ENCODE data around the gene TMBIM1. TPM values are rescaled to one million over a fixed set of nuclear protein-coding genes. Genes with fewer than 3 reads are reported as not detected.

Gene TMBIM1
- total and polyA plus RNA-seq, 8 donors, result 56.6 to 196 (median 159) TPM

DNA sequence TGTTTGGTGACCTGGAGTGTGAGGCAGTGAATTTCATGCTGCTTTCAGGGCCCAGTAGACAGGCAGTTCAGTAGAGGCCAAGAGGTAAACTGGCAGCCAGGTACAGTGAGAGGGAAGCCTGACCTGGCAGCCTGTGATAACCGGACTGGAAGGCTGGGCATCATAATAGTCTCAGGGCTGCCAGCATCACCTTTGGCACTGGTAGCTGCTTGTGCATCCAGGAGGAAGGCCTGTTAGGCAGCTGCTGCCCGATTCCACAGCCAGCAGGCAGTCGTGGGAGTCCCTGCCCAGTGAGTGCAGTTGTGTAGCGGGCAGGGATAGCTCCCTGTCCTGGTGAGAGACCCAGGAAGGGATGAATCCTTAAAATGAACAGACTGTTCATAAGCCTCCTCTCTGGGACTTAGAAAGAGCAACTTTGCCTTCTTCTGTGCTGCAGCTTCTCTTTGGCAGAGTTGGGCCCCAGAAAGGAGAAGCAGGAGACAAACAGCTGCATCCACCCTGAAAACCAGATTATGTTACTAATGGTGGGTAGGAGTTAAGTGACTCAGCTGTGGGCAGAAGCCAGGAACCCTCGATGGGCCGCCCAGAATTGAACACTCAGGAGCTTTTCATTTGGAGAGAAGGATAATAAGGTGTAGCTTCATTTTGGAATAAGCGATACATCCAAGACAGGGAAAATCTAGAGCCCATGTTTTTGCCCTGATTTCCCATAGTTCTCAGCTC, 39.6 kb downstream of the TMBIM1 start:
- H3K4me1 ChIP-seq, result no peaks in the 10 kb centered on the region
- peaks cover 7 to 70% (median 33%) of the 10 kb centered on the region in 3 donors for H3K36me3 ChIP-seq
- H3K27ac ChIP-seq, result no peak overlapping the region
- no peaks in the 10 kb centered on the region for H3K9me3 ChIP-seq
- 75 to 85% methylated on average over 7 of the region's 7 CpGs for WGBS, 2 donors
- FAIRE-seq (no peak), ATAC-seq (no peak), DNase-seq (no peak)
- no peaks in the 10 kb centered on the region for H3K27me3 ChIP-seq
- no peak overlapping the region for H3K4me3 ChIP-seq
- TF ChIP-seq, protein P1, sequence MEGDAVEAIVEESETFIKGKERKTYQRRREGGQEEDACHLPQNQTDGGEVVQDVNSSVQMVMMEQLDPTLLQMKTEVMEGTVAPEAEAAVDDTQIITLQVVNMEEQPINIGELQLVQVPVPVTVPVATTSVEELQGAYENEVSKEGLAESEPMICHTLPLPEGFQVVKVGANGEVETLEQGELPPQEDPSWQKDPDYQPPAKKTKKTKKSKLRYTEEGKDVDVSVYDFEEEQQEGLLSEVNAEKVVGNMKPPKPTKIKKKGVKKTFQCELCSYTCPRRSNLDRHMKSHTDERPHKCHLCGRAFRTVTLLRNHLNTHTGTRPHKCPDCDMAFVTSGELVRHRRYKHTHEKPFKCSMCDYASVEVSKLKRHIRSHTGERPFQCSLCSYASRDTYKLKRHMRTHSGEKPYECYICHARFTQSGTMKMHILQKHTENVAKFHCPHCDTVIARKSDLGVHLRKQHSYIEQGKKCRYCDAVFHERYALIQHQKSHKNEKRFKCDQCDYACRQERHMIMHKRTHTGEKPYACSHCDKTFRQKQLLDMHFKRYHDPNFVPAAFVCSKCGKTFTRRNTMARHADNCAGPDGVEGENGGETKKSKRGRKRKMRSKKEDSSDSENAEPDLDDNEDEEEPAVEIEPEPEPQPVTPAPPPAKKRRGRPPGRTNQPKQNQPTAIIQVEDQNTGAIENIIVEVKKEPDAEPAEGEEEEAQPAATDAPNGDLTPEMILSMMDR (IDR thresholded peaks at IDR 0.05), result no peak
- intact Hi-C loops (cut with DNase I), result no loop called here

DNA sequence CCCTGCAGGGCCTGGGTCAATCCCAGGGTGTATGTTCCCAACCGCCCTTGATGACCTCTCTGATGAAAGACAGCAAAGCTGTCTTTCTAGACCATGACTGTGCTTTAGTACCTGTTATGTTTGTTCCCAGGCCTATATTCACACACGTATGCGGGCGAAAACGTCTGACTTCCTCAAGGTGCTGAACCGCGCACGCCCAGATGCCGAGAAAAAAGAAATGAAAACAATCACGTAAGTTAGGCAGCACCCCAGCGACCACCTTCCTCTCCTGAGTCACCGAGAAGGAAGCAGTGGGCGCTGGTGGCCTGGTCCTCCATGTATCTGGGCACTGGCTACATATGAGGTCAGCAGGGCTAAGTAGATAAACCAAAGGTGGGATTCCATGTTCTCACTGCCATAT, 42.6 kb downstream of the TMBIM1 start:
- H3K4me1 ChIP-seq, result no peaks in the 10 kb centered on the region
- H3K4me3 ChIP-seq, result no peak overlapping the region
- WGBS, 2 donors, result 92 to 94% methylated on average over 13 of the region's 13 CpGs
- ATAC-seq, result no peak
- H3K27me3 ChIP-seq, result no peaks in the 10 kb centered on the region
- no peak overlapping the region for H3K27ac ChIP-seq
- TF ChIP-seq, protein P1 (IDR thresholded peaks at IDR 0.05), result no peak
- no peak for DNase-seq
- H3K36me3 ChIP-seq, result peaks cover 7 to 93% (median 45%) of the 10 kb centered on the region in 3 donors
- intact Hi-C loops (cut with DNase I), result no loop called here
- no peak for FAIRE-seq
- no peaks in the 10 kb centered on the region for H3K9me3 ChIP-seq

DNA sequence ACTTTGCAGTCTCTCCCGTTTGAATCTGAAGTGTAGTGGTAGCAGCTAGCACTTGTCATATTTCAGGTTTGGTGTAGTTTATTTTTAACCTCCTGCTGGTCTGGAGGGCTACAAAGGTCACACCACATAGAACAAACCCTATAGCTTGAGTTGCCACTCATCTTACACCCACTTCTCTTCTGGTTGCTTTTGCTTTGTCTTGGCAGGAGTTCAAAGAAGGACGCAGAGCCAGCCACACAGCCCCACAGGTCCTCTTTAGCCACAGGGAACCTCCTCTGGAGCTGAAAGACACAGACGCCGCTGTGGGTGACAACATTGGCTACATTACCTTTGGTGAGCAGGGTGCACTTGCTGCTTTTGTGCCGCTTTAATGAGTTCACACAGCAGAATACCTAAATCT, 47.1 kb downstream of the TMBIM1 start:
- H3K27me3 ChIP-seq, result no peaks in the 10 kb centered on the region
- H3K27ac ChIP-seq, result no peak overlapping the region
- TF ChIP-seq, protein P1 (IDR thresholded peaks at IDR 0.05), result no peak
- no peaks in the 10 kb centered on the region for H3K4me1 ChIP-seq
- FAIRE-seq, result no peak
- no peak overlapping the region for H3K4me3 ChIP-seq
- H3K36me3 ChIP-seq, result peaks cover 7 to 55% (median 42%) of the 10 kb centered on the region in 3 donors
- intact Hi-C loops (cut with DNase I), result no loop called here
- no peaks in the 10 kb centered on the region for H3K9me3 ChIP-seq
- 75 to 80% methylated on average over 5 of the region's 5 CpGs for WGBS, 2 donors
- no peak for DNase-seq
- no peak for ATAC-seq

DNA sequence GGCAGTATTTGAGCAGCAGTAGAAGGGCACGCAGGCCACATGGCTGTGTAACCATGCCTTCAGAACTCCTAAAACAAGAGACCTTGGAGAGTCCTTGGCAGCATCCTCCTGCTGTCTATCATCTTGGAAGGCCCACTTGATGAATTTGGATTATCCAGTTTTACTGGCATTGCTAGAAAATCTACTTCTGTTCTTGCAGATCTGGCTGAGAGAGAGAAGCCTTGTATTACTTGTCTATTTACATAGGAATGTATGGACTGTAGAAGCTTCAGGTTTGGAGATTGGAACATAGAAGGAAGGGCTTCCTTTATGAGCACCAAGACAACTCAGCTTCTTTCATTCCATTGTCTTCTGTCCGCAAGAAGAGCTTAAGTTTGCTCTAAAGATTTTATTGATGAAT, 47.6 kb downstream of the TMBIM1 start:
- FAIRE-seq (no peak), DNase-seq (no peak), ATAC-seq (no peak)
- no peaks in the 10 kb centered on the region for H3K4me1 ChIP-seq
- H3K4me3 ChIP-seq, result no peak overlapping the region
- H3K36me3 ChIP-seq, result peaks cover 7 to 54% (median 37%) of the 10 kb centered on the region in 3 donors
- 80 to 89% methylated on average over 2 of the region's 2 CpGs for WGBS, 2 donors
- TF ChIP-seq, protein P1 (IDR thresholded peaks at IDR 0.05), result no peak
- no peaks in the 10 kb centered on the region for H3K27me3 ChIP-seq
- intact Hi-C loops (cut with DNase I), result no loop called here
- no peak overlapping the region for H3K27ac ChIP-seq
- no peaks in the 10 kb centered on the region for H3K9me3 ChIP-seq

DNA sequence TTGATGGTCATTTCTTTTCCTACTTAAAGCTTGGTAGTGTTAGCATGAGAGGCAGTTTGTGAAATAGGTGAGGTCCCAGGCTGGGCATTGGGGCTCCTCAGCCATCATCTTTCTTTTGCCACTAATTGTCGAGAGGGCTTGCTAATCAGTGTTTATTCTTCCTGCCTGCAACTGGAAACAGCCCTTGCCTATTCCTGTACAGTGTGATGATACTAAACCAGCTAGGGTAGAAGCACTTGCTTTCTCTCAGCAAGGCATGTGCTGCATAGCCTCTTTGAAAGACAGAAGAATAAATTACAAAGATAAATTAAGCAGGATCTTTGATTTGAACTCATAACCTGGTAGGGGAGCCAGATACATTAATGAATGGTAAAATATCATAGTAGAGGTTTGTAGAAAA, 48.1 kb downstream of the TMBIM1 start:
- no peak for ATAC-seq
- Histone ChIP-seq H3K9me3 (no peaks in the 10 kb centered on the region), H3K4me3 (no peak overlapping the region), H3K27me3 (no peaks in the 10 kb centered on the region), H3K27ac (no peak overlapping the region), H3K4me1 (no peaks in the 10 kb centered on the region), H3K36me3 (peaks cover 7 to 54% (median 32%) of the 10 kb centered on the region in 3 donors)
- DNase-seq, result no peak
- FAIRE-seq, result no peak
- TF ChIP-seq, protein P1 (IDR thresholded peaks at IDR 0.05), result no peak
- intact Hi-C loops (cut with DNase I), result no loop called here
- 62 to 68% methylated on average over 1 of the region's 1 CpG for WGBS, 2 donors
